ENCODE measurements around the gene SLC17A6.

SLC17A6 gene

GRCh38 chr11:22337596-22338485, at the start of gene SLC17A6:
SLC17A6 (plus strand) TSS chr11:22338381; CDS start chr11:22338534, 153 bp downstream.
- DNase-seq (ENCODE audit: low spot score): peak; percentile 37
- TF ChIP-seq CTCF (IDR thresholded peaks at IDR 0.05; ENCODE audit: extremely low read depth, missing control alignments): no peak

- DNase-seq (ENCODE audit: low spot score): no peak
- no peak for TF ChIP-seq CTCF (IDR thresholded peaks at IDR 0.05; ENCODE audit: extremely low read depth, missing control alignments)
These were observed 35.8 kb upstream of the SLC17A6 start for GRCh38 chr11:22302368-22302767.

- peak; percentile 16 for DNase-seq (ENCODE audit: low spot score)
These were observed 33.7 kb upstream of the SLC17A6 start for GRCh38 chr11:22304337-22304961.

GRCh38 chr11:22317656-22318055, 20.5 kb upstream of the SLC17A6 start:
- DNase-seq (ENCODE audit: low spot score): no peak
- TF ChIP-seq CTCF (IDR thresholded peaks at IDR 0.05; ENCODE audit: extremely low read depth, missing control alignments): no peak

More at GRCh38 chr11:22304337-22304961, 33.7 kb upstream of the SLC17A6 start:
- peak; percentile 31 for TF ChIP-seq CTCF (IDR thresholded peaks at IDR 0.05; ENCODE audit: extremely low read depth, missing control alignments)

GRCh38 chr11:22331771-22332170, 6.4 kb upstream of the SLC17A6 start:
- no peak for TF ChIP-seq CTCF (IDR thresholded peaks at IDR 0.05; ENCODE audit: extremely low read depth, missing control alignments)
- no peak for DNase-seq (ENCODE audit: low spot score)

GRCh38 chr11:22336587-22336986, 1.6 kb upstream of the SLC17A6 start:
- DNase-seq (ENCODE audit: low spot score): no peak
- no peak for TF ChIP-seq CTCF (IDR thresholded peaks at IDR 0.05; ENCODE audit: extremely low read depth, missing control alignments)

- no peak for TF ChIP-seq CTCF (IDR thresholded peaks at IDR 0.05; ENCODE audit: extremely low read depth, missing control alignments)
These were observed 1.4 kb downstream of the SLC17A6 start for GRCh38 chr11:22339611-22340010.

More at GRCh38 chr11:22339611-22340010, 1.4 kb downstream of the SLC17A6 start:
- no peak for DNase-seq (ENCODE audit: low spot score)
